ENCODE measurements around the gene OPRM1.

Gene OPRM1

GRCh38 chr6:154226461-154226860 is 187.4 kb downstream of the OPRM1 start:
- TF ChIP-seq CTCF (IDR thresholded peaks at IDR 0.05; ENCODE audit: low read length, missing control alignments), result no peak
- no peak for DNase-seq (ENCODE audit: low read depth)
- no peak overlapping the region for H3K4me3 ChIP-seq (replicated peaks; ENCODE audit: low read depth, low read length)

- no peak for DNase-seq (ENCODE audit: low read depth)
- no peak for TF ChIP-seq CTCF (IDR thresholded peaks at IDR 0.05; ENCODE audit: low read length, missing control alignments)
- H3K4me3 ChIP-seq (replicated peaks; ENCODE audit: low read depth, low read length), result no peak overlapping the region
These were observed 189.0 kb downstream of the OPRM1 start for GRCh38 chr6:154227862-154228520.

- DNase-seq (ENCODE audit: low read depth), result no peak
- no peak overlapping the region for H3K4me3 ChIP-seq (replicated peaks; ENCODE audit: low read depth, low read length)
- no peak for TF ChIP-seq CTCF (IDR thresholded peaks at IDR 0.05; ENCODE audit: low read length, missing control alignments)
These were observed 189.5 kb downstream of the OPRM1 start for GRCh38 chr6:154228521-154228905.

- TF ChIP-seq CTCF (IDR thresholded peaks at IDR 0.05; ENCODE audit: low read length, missing control alignments), result no peak
- no peak overlapping the region for H3K4me3 ChIP-seq (replicated peaks; ENCODE audit: low read depth, low read length)
- no peak for DNase-seq (ENCODE audit: low read depth)
These were observed 190.7 kb downstream of the OPRM1 start for GRCh38 chr6:154229786-154230185.

- no peak for DNase-seq (ENCODE audit: low read depth)
- TF ChIP-seq CTCF (IDR thresholded peaks at IDR 0.05; ENCODE audit: low read length, missing control alignments), result no peak
- no peak overlapping the region for H3K4me3 ChIP-seq (replicated peaks; ENCODE audit: low read depth, low read length)
These were observed 191.4 kb downstream of the OPRM1 start for GRCh38 chr6:154230393-154230792.

GRCh38 chr6:154230910-154231595 is 192.0 kb downstream of the OPRM1 start:
- TF ChIP-seq CTCF (IDR thresholded peaks at IDR 0.05; ENCODE audit: low read length, missing control alignments), result no peak
- DNase-seq (ENCODE audit: low read depth), result no peak
- H3K4me3 ChIP-seq (replicated peaks; ENCODE audit: low read depth, low read length), result no peak overlapping the region
